Adrenal gland (tissue), 12 donors: Measurements from ENCODE around the gene KLF3. TPM values are rescaled to one million over a fixed set of nuclear protein-coding genes. Genes with fewer than 3 reads are reported as not detected.
A peak's percentile ranks its signal among the peaks of the same experiment; 100 is the strongest.

Experiments used
- DNase-seq, 7 donors: peaks; one replicate each; pipeline ENCODE4 v3.0.0-alpha.2; 2019 to 2020
- H3K27ac ChIP-seq, 5 donors: fragments of 200-600 bp; sonication (generic) in 4 of 5; 1 replicate in 3 of 5; 2 replicates in 2 of 5; pipeline versions ENCODE4 v1.5.1 to v1.8.0; 2016 to 2020; ENCODE audit warnings: mild to moderate bottlenecking in 1 of 5
- H3K27me3 ChIP-seq: fragments of 200-600 bp; 2 replicates; pipeline ENCODE4 v1.8.0; 2021
- H3K36me3 ChIP-seq, 2 donors: fragments of 200-600 bp; replicated peaks in 1 of 2; 1 replicate in 1 of 2; 2 replicates in 1 of 2; pipeline versions ENCODE4 v1.5.1 to v1.8.0; 2018 to 2022
- H3K4me1 ChIP-seq, 2 donors: fragments of 200-600 bp; replicated peaks in 1 of 2; 1 replicate in 1 of 2; 2 replicates in 1 of 2; pipeline versions ENCODE4 v1.5.1 to v1.8.0; 2018 to 2021
- H3K4me3 ChIP-seq, 4 donors: fragments of 200-600 bp; sonication (generic) in 3 of 4; one replicate each; pipeline ENCODE4 v1.5.1; 2016 to 2018
- H3K9me3 ChIP-seq, 3 donors: fragments of 200-600 bp; sonication (generic) in 1 of 3; replicated peaks in 1 of 3; 1 replicate in 2 of 3; 2 replicates in 1 of 3; pipeline versions ENCODE4 v1.5.1 to v1.8.0; 2016 to 2021
- POLR2A ChIP-seq, 2 donors: fragments of 450-650 bp; IDR thresholded peaks; one replicate each; pipeline ENCODE4 v1.6.1; 2017; ENCODE audit warnings: antibody characterized with exemption in 2 of 2, mild to moderate bottlenecking in 2 of 2, moderate library complexity in 1 of 2
- WGBS, 4 donors: extraction: QIAGEN DNeasy Blood & Tissue Kit in 2 of 4; methylation state at CpG; one replicate each; pipeline versions ENCODE4 v1.1.5 to v1.1.7; 2013 to 2017; 5-methylcytosine and 5-hydroxymethylcytosine counted together
- intact Hi-C, 2 donors: fragments of 100-400 bp; cut with DNase I; formaldehyde crosslinking; loops; one replicate each; pipeline versions ENCODE4 v1.14.1 to v1.15.0; 2022 to 2023
- polyA plus RNA-seq, 3 donors: library from polyadenylated mRNA; stranded (reverse); fragments of 200-250 nt in 2 of 3; fragments of 350-450 nt in 1 of 3; fragmentation: Illumina TruSeq in 1 of 3; extraction: RNeasy Lipid Tissue Mini Kit (QIAGEN cat#74804) in 1 of 3; gene quantifications; one replicate each; pipeline ENCODE4 v1.2.3, GENCODE V29; 2013 to 2014
- total RNA-seq, 9 donors: library from RNA; depleted of rRNA in 4 of 9; stranded (reverse); fragments of >200 nt in 4 of 9; fragments of 120-200 nt in 1 of 9; fragmentation: NEBNext Ultra II Directional in 1 of 9; extraction: Animal tissue kit (Norgen Biotek cat#: 25700) in 1 of 9; gene quantifications; one replicate each; pipeline versions ENCODE4 v1.1.0 to v1.2.4, GENCODE V29; 2013 to 2023
- TF ChIP-seq, protein P1 (sequence below), 6 experiments: fragments of 450-650 bp in 4 of 6; fragments of 200-600 bp in 2 of 6; sonication (generic) in 1 of 6; IDR thresholded peaks; 1 replicate in 5 of 6; 2 replicates in 1 of 6; pipeline versions ENCODE4 v1.5.1 to v1.8.0; 2016 to 2021; ENCODE audit warnings: antibody characterized with exemption in 6 of 6, mild to moderate bottlenecking in 2 of 6, moderate library complexity in 1 of 6
- donor health status: healthy with polysubstance abuse.
- donor health status: Bipolar disorder and iron deficiency.
- donor health status: DM: yes; HTN: yes; CAD: no.
- donor health status: DM: no; HTN: no; CAD: no.
- donor health status: DM: no; HTN: no; CAD: no.
- donor health status: DM: yes; HTN: yes; CAD: no.

KLF3 gene
- total and polyA plus RNA-seq, 12 donors: 10.1 to 45.7 (median 38.0) TPM

- WGBS, 4 donors: 75 to 84% (median 76%) methylated on average over 6 of the region's 6 CpGs
- Histone ChIP-seq H3K27me3 (no peaks in the 10 kb centered on the region), H3K27ac (peak overlapping the region in 2 of 5 donors; percentile 7 to 42), H3K4me3 (no peak overlapping the region), H3K4me1 (peaks cover 40 to 61% of the 10 kb centered on the region in 2 donors), H3K36me3 (peaks cover 0 to 13% of the 10 kb centered on the region in 2 donors), H3K9me3 (no peaks in the 10 kb centered on the region)
- intact Hi-C loops: loop anchor here (5.0 kb wide), 2 partner anchors 355 to 495 kb away; no protein-coding TSS in a partner anchor
- DNase-seq: no peak
- TF ChIP-seq, protein P1, sequence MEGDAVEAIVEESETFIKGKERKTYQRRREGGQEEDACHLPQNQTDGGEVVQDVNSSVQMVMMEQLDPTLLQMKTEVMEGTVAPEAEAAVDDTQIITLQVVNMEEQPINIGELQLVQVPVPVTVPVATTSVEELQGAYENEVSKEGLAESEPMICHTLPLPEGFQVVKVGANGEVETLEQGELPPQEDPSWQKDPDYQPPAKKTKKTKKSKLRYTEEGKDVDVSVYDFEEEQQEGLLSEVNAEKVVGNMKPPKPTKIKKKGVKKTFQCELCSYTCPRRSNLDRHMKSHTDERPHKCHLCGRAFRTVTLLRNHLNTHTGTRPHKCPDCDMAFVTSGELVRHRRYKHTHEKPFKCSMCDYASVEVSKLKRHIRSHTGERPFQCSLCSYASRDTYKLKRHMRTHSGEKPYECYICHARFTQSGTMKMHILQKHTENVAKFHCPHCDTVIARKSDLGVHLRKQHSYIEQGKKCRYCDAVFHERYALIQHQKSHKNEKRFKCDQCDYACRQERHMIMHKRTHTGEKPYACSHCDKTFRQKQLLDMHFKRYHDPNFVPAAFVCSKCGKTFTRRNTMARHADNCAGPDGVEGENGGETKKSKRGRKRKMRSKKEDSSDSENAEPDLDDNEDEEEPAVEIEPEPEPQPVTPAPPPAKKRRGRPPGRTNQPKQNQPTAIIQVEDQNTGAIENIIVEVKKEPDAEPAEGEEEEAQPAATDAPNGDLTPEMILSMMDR (IDR thresholded peaks at IDR 0.05): no peak
- no peak for TF ChIP-seq POLR2A (IDR thresholded peaks at IDR 0.05)
Measured at GRCh38 chr4:38677441-38677840, 13.4 kb downstream of the KLF3 start.

GRCh38 chr4:38678078-38678477 is 14.1 kb downstream of the KLF3 start:
- Histone ChIP-seq H3K27me3 (no peaks in the 10 kb centered on the region), H3K27ac (peak overlapping the region in 2 of 5 donors; percentile 7 to 42), H3K36me3 (peaks cover 0 to 13% of the 10 kb centered on the region in 2 donors), H3K9me3 (no peaks in the 10 kb centered on the region), H3K4me3 (no peak overlapping the region), H3K4me1 (peaks cover 34 to 61% of the 10 kb centered on the region in 2 donors)
- no peak for TF ChIP-seq POLR2A (IDR thresholded peaks at IDR 0.05)
- TF ChIP-seq, protein P1 (IDR thresholded peaks at IDR 0.05): no peak
- DNase-seq: peak in 1 of 7 donors; percentile 32
- WGBS, 4 donors: 39 to 64% (median 50%) methylated on average over 5 of the region's 5 CpGs
- intact Hi-C loops: loop anchor here (5.0 kb wide), 2 partner anchors 356 to 496 kb away; no protein-coding TSS in a partner anchor

- H3K36me3 ChIP-seq: peaks cover 0 to 13% of the 10 kb centered on the region in 2 donors
- WGBS, 4 donors: 90 to 97% (median 97%) methylated on average over 8 of the region's 8 CpGs
Measured at GRCh38 chr4:38679921-38680320, 15.9 kb downstream of the KLF3 start.

GRCh38 chr4:38681281-38681991 is 17.4 kb downstream of the KLF3 start:
- no peak for TF ChIP-seq POLR2A (IDR thresholded peaks at IDR 0.05)
- TF ChIP-seq, protein P1 (IDR thresholded peaks at IDR 0.05): no peak
- Histone ChIP-seq H3K36me3 (peaks cover 0 to 13% of the 10 kb centered on the region in 2 donors), H3K9me3 (no peaks in the 10 kb centered on the region), H3K27ac (peak overlapping the region in 1 of 5 donors; percentile 45), H3K27me3 (no peaks in the 10 kb centered on the region), H3K4me1 (peaks cover 20 to 62% of the 10 kb centered on the region in 2 donors), H3K4me3 (no peak overlapping the region)
- intact Hi-C loops: no loop called here
- DNase-seq: no peak
- WGBS, 4 donors: 58 to 71% (median 59%) methylated on average over 12 of the region's 12 CpGs

More at GRCh38 chr4:38679921-38680320, 15.9 kb downstream of the KLF3 start:
- intact Hi-C loops: loop anchor here (5.0 kb wide), 2 partner anchors 358 to 498 kb away; no protein-coding TSS in a partner anchor
- no peak overlapping the region for H3K4me3 ChIP-seq
- peaks cover 17 to 61% of the 10 kb centered on the region in 2 donors for H3K4me1 ChIP-seq
- TF ChIP-seq POLR2A (IDR thresholded peaks at IDR 0.05): no peak
- TF ChIP-seq, protein P1 (IDR thresholded peaks at IDR 0.05): no peak
- no peaks in the 10 kb centered on the region for H3K27me3 ChIP-seq
- DNase-seq: no peak
- no peaks in the 10 kb centered on the region for H3K9me3 ChIP-seq
- H3K27ac ChIP-seq: no peak overlapping the region
